ENCODE data around the gene WDR82. TPM values are rescaled to one million over a fixed set of nuclear protein-coding genes. Genes with fewer than 3 reads are reported as not detected.
"Not testable (repeated sequence)": the region's sequence is repeated elsewhere in the genome, so short reads cannot be mapped to it uniquely, and the experiment has no call there.

WDR82 gene
- total and polyA plus RNA-seq, 7 donors = 22.2 to 54.9 (median 46.8) TPM

GRCh38 chr3:52277071-52277964 lies 1.1 kb downstream of the WDR82 start:
- H3K9me3 ChIP-seq = no peaks in the 10 kb centered on the region
- H3K27ac ChIP-seq = peak overlapping the region; percentile 94 to 99 (median 96)
- peaks cover 0 to 13% (median 3%) of the 10 kb centered on the region in 4 donors for H3K36me3 ChIP-seq
- intact Hi-C loops (cut with DNase I) = loop anchor here (10.0 kb wide), 1 partner anchor 407 kb away; the partner anchor contains the start of genes GNL3 and PBRM1
- WGBS, 2 donors = 0 to 1% methylated on average over 28 of the region's 28 CpGs
- H3K4me1 ChIP-seq = peaks cover 0 to 63% (median 61%) of the 10 kb centered on the region in 4 donors
- H3K27me3 ChIP-seq = no peaks in the 10 kb centered on the region
- peak; percentile 90 for DNase-seq
- TF ChIP-seq EP300 (IDR thresholded peaks at IDR 0.05) (no peak), POLR2A (IDR thresholded peaks at IDR 0.05) (peak in 1 of 2 donors; percentile 43), POLR2AphosphoS5 (IDR thresholded peaks at IDR 0.05) (peak; percentile 27 to 80 (median 71))
- TF ChIP-seq, protein P1, sequence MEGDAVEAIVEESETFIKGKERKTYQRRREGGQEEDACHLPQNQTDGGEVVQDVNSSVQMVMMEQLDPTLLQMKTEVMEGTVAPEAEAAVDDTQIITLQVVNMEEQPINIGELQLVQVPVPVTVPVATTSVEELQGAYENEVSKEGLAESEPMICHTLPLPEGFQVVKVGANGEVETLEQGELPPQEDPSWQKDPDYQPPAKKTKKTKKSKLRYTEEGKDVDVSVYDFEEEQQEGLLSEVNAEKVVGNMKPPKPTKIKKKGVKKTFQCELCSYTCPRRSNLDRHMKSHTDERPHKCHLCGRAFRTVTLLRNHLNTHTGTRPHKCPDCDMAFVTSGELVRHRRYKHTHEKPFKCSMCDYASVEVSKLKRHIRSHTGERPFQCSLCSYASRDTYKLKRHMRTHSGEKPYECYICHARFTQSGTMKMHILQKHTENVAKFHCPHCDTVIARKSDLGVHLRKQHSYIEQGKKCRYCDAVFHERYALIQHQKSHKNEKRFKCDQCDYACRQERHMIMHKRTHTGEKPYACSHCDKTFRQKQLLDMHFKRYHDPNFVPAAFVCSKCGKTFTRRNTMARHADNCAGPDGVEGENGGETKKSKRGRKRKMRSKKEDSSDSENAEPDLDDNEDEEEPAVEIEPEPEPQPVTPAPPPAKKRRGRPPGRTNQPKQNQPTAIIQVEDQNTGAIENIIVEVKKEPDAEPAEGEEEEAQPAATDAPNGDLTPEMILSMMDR (IDR thresholded peaks at IDR 0.05) = no peak
- H3K4me3 ChIP-seq = peak overlapping the region; percentile 61 to 89 (median 83)

GRCh38 chr3:52274781-52275180 lies 3.7 kb downstream of the WDR82 start:
- H3K9me3 ChIP-seq, H3K4me3 ChIP-seq: not testable (repeated sequence)
- peaks cover 0 to 11% (median 3%) of the 10 kb centered on the region in 4 donors for H3K36me3 ChIP-seq

GRCh38 chr3:52272831-52273230 lies 5.6 kb downstream of the WDR82 start:
- H3K9me3 ChIP-seq = no peaks in the 10 kb centered on the region
- peaks cover 0 to 30% (median 19%) of the 10 kb centered on the region in 4 donors for H3K36me3 ChIP-seq
- no peak overlapping the region for H3K4me3 ChIP-seq
- intact Hi-C loops (cut with DNase I) = loop anchor here (10.0 kb wide), 1 partner anchor 412 kb away; the partner anchor contains the start of genes GNL3 and PBRM1
- H3K27ac ChIP-seq = peak overlapping the region in 3 of 4 donors; percentile 29 to 63 (median 53)
- H3K4me1 ChIP-seq = peaks cover 0 to 82% (median 80%) of the 10 kb centered on the region in 4 donors
- no peak for DNase-seq
- TF ChIP-seq POLR2A (IDR thresholded peaks at IDR 0.05) (no peak), POLR2AphosphoS5 (IDR thresholded peaks at IDR 0.05) (no peak), EP300 (IDR thresholded peaks at IDR 0.05) (no peak)
- TF ChIP-seq, protein P1 (IDR thresholded peaks at IDR 0.05) = no peak
- 56 to 91% methylated on average over 3 of the region's 3 CpGs for WGBS, 2 donors
- H3K27me3 ChIP-seq = no peaks in the 10 kb centered on the region

More at GRCh38 chr3:52274781-52275180, 3.7 kb downstream of the WDR82 start:
- 89 to 90% methylated on average over 18 of the region's 18 CpGs for WGBS, 2 donors
- Histone ChIP-seq H3K4me1 (peaks cover 0 to 79% (median 79%) of the 10 kb centered on the region in 4 donors), H3K27ac (peak overlapping the region; percentile 94 to 99 (median 96))
- intact Hi-C loops (cut with DNase I) = loop anchor here (10.0 kb wide), 1 partner anchor 410 kb away; the partner anchor contains the start of genes GNL3 and PBRM1
- not testable (repeated sequence) for H3K27me3 ChIP-seq, DNase-seq

GRCh38 chr3:52272172-52272571 lies 6.3 kb downstream of the WDR82 start:
- peaks cover 0 to 37% (median 25%) of the 10 kb centered on the region in 4 donors for H3K36me3 ChIP-seq
- WGBS, 2 donors = 70 to 84% methylated on average over 9 of the region's 9 CpGs
- not testable (repeated sequence) for DNase-seq, H3K27me3 ChIP-seq, H3K4me3 ChIP-seq, H3K9me3 ChIP-seq
- intact Hi-C loops (cut with DNase I) = loop anchor here (10.0 kb wide), 1 partner anchor 413 kb away; the partner anchor contains the start of genes GNL3 and PBRM1
- peak overlapping the region; percentile 17 to 63 (median 57) for H3K27ac ChIP-seq
- H3K4me1 ChIP-seq = peaks cover 0 to 80% (median 79%) of the 10 kb centered on the region in 4 donors

- Histone ChIP-seq H3K27ac (peak overlapping the region; percentile 6 to 63 (median 57)), H3K27me3 (no peaks in the 10 kb centered on the region), H3K36me3 (peaks cover 0 to 56% (median 44%) of the 10 kb centered on the region in 4 donors), H3K4me1 (peaks cover 0 to 62% (median 61%) of the 10 kb centered on the region in 4 donors), H3K9me3 (no peaks in the 10 kb centered on the region), H3K4me3 (no peak overlapping the region)
- 32 to 38% methylated on average over 9 of the region's 9 CpGs for WGBS, 2 donors
- intact Hi-C loops (cut with DNase I) = loop anchor here (10.0 kb wide), 1 partner anchor 414 kb away; the partner anchor contains the start of genes GNL3 and PBRM1
- DNase-seq = no peak
- no peak for TF ChIP-seq EP300 (IDR thresholded peaks at IDR 0.05)
- no peak for TF ChIP-seq POLR2AphosphoS5 (IDR thresholded peaks at IDR 0.05)
- TF ChIP-seq POLR2A (IDR thresholded peaks at IDR 0.05) = no peak
- TF ChIP-seq, protein P1 (IDR thresholded peaks at IDR 0.05) = no peak
These were observed 8.1 kb downstream of the WDR82 start for GRCh38 chr3:52270252-52270754.
